HG03521 (cell line): ENCODE measurements around the gene POU5F1.

ENCODE experiments used
- ATAC-seq: cut with Tn5 transposase; IDR thresholded peaks from one replicate; pipeline ENCODE4 v1.9.1; 2021; ENCODE audit warnings: mild to moderate bottlenecking, moderate library complexity; ENCODE audit not compliant: unreplicated experiment

The POU5F1 gene

GRCh38 chr6:31144296-31144969, 26.0 kb downstream of the POU5F1 start:
- ATAC-seq = no peak

GRCh38 chr6:31143148-31143547, 27.3 kb downstream of the POU5F1 start:
- ATAC-seq = no peak

GRCh38 chr6:31142361-31142761, 28.1 kb downstream of the POU5F1 start:
- ATAC-seq = no peak

- ATAC-seq = no peak
Observed at GRCh38 chr6:31140643-31141042, 29.8 kb downstream of the POU5F1 start.

GRCh38 chr6:31139599-31139998, 30.9 kb downstream of the POU5F1 start:
- ATAC-seq = no peak

GRCh38 chr6:31138982-31139381, 31.5 kb downstream of the POU5F1 start, which contains the start of gene PSORS1C2:
PSORS1C2 (minus strand) TSS chr6:31139066; CDS start chr6:31139026, 40 bp downstream.
- no peak for ATAC-seq

GRCh38 chr6:31135710-31136109, 34.8 kb downstream of the POU5F1 start:
- ATAC-seq = no peak

GRCh38 chr6:31132806-31133205, 37.7 kb downstream of the POU5F1 start:
- no peak for ATAC-seq

GRCh38 chr6:31131595-31131994, 38.9 kb downstream of the POU5F1 start:
- no peak for ATAC-seq

GRCh38 chr6:31130751-31131150, 39.7 kb downstream of the POU5F1 start:
- ATAC-seq = no peak

- no peak for ATAC-seq
Observed at GRCh38 chr6:31129130-31129529, 41.4 kb downstream of the POU5F1 start.

GRCh38 chr6:31128093-31128676, 42.3 kb downstream of the POU5F1 start:
- no peak for ATAC-seq

GRCh38 chr6:31126396-31127175, 43.9 kb downstream of the POU5F1 start:
- ATAC-seq = no peak

- ATAC-seq = no peak
Observed at GRCh38 chr6:31125586-31126363, 44.7 kb downstream of the POU5F1 start.

GRCh38 chr6:31125162-31125561, 45.3 kb downstream of the POU5F1 start:
- ATAC-seq = no peak

- no peak for ATAC-seq
Observed at GRCh38 chr6:31122791-31123706, 47.4 kb downstream of the POU5F1 start.

GRCh38 chr6:31121131-31121790, 49.2 kb downstream of the POU5F1 start:
- ATAC-seq = no peak

GRCh38 chr6:31120151-31120915, 50.1 kb downstream of the POU5F1 start, which contains the start of gene CDSN:
CDSN (minus strand) TSS chr6:31120446; CDS start chr6:31120419, 27 bp downstream.
- no peak for ATAC-seq

GRCh38 chr6:31118178-31118577, 52.3 kb downstream of the POU5F1 start:
- ATAC-seq = no peak
